HG03108 (cell line): ENCODE results near the gene CARMIL1.

Experiments
- ATAC-seq: cut with Tn5 transposase; IDR thresholded peaks from one replicate; pipeline ENCODE4 v1.9.1; 2021; ENCODE audit warnings: moderate library complexity; ENCODE audit not compliant: unreplicated experiment

The CARMIL1 gene

GRCh38 chr6:25275436-25275835 is 3.7 kb upstream of the CARMIL1 start:
- ATAC-seq: no peak

DNA sequence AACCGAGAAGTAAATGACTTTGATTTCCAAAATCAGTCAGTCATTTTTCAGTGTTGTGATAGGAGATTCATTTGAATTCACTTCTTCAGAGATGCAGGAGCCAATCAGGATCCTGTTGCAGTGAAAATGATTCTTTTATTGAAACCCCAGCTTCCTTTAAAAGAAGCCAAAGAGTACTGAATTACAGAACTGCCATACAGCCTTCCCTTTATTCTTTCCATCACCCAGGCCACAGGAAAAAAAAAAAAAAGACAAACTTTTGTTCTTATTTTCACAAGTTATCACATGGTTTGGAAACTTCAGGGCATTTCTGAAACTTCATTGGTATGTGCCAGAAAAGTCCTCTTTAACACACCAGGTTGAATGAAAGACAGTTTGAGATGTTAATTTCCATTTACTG is 1.8 kb upstream of the CARMIL1 start:
- ATAC-seq: no peak

- ATAC-seq: no peak
Measured at GRCh38 chr6:25277857-25278256, 1.3 kb upstream of the CARMIL1 start.

DNA sequence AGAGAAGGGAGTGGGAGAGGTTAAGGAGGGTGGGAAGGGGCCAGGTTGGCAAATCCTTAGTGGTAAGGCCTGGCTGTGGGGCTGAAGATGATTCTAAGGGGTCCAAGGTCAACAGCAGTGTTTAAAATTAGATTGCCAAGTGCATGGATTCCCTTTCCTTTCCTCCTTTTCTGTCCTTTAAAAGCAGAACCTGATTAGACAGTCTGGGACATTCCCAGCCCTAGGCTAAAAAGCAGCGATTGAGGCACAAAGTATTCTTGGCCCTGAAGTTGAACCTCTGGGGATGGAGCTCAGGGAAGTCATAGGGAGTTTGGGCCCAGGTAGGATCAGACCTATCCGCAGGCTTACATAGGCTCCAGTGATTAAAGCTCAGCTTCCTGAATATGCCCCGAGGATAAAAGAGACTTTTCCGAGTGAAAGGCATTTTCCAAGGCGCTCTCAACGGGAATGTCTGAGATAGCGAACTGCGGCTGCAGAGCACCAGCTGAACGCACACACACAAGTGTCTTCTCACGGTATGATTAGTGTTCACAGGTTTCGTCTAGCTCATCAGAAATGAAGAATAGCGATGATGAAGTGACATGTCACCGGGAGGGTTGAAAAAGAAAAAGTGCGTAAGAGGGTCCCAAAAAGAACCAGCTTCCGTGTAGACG is 787 bp upstream of the CARMIL1 start:
- peak; percentile 5 for ATAC-seq

- no peak for ATAC-seq
Measured at GRCh38 chr6:25279748-25280343, 672 bp downstream of the CARMIL1 start.

GRCh38 chr6:25280344-25281074 is 1.3 kb downstream of the CARMIL1 start:
- no peak for ATAC-seq

- no peak for ATAC-seq
Measured at GRCh38 chr6:25286891-25287290, 7.7 kb downstream of the CARMIL1 start.

DNA sequence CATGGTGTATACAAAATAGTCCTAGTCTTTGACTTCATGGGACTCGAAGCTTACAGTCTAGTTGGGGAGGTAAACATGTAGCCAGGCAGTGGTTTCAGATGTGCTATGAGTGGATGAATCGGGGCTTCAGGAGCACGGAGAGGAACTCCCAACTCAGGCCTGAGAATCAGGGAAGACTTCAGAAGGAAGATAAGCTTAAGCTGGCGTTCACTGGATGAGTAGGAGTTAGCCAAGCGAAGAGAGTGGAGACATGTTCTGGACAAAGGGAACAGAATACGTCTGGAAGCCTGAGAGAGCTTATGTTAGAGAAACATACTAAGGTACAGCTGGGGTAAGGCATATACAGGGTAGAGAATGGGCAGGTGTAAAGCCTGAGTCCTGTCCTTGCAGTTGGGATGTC is 8.8 kb downstream of the CARMIL1 start:
- ATAC-seq: no peak

DNA sequence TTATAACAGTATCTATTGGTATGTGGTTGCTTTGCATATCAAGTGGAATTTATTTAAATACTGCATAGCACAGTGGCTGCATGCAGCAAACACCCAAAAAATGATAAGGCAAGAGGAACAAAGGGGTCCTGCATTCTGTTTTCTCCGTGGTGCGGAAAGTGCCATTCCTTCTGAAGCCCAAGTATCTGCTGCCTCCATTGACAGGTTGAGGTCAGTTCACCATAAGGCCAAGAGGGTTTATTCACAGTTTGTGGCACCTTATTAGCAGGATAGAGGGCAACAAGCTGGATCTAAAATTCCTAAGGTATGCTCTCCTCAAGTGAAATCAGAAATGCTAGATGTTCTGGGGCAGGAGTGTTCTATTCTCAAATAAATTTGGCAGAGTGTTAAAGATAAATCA is 9.3 kb downstream of the CARMIL1 start:
- no peak for ATAC-seq

DNA sequence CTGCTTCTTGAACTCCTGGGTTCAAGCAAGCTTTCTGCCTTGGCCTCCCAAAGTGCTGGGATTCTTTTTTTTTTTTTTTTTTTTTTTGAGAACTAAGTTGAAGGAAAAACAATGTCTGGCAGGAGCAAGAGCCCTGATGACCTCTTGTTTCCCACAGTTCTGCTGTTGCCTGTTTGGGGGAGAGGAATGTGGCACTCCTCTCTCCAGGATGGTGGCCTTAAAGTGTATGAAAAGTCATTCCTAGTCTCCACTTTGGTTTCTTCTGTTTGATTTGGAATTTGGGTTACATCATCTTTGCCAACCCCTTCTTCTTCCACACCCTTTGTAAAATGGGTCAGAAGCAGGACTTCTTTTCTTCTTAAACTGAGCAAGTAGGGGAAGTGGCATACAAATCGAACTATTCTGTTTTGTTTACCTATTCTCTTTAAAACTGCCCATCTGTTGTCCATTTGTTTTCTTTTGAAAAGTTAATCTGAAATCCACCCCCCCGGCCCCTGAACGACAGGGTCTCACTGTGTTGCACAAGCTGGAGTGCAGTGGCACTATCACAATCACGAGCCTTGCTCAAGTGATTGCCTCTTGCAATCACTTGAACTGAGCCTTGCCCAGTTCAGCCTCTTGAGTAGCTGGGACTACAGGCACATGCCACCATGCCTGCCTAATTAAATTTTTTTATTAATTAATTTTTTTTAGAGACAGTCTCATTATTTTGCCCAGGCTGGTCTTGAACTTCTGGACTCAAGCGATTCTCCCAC is 11.3 kb downstream of the CARMIL1 start:
- no peak for ATAC-seq

DNA sequence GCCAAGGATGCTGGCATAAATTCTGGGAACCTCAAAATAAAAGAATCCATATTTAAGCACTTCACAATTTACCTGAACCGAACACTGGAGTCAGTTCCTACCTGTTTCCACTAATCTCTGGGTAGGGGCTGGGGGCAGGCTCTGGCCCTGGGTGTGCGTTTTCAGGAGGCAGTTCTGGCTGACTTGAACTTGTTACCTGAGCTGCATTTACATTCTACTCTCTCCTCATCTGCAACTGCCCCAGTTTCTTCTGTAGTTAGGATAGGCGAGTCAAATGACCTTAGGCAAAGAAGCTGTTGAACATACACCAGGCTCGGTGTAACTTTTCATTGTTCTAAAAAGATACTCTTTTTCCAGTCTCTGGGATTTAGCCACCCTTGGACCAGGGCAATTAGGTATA is 13.2 kb downstream of the CARMIL1 start:
- no peak for ATAC-seq

- no peak for ATAC-seq
Measured at GRCh38 chr6:25295651-25296050, 16.5 kb downstream of the CARMIL1 start.

- no peak for ATAC-seq
Measured at GRCh38 chr6:25296217-25296905, 17.2 kb downstream of the CARMIL1 start.

GRCh38 chr6:25297039-25297441 is 17.9 kb downstream of the CARMIL1 start:
- ATAC-seq: no peak

- peak; percentile 12 for ATAC-seq
Measured at GRCh38 chr6:25297823-25298522, 18.8 kb downstream of the CARMIL1 start.

- peak; percentile 39 for ATAC-seq
Measured at GRCh38 chr6:25298523-25298865, 19.3 kb downstream of the CARMIL1 start.

- peak; percentile 45 for ATAC-seq
Measured at GRCh38 chr6:25301362-25301761, 22.2 kb downstream of the CARMIL1 start.

- ATAC-seq: no peak
Measured at GRCh38 chr6:25302151-25302550, 23.0 kb downstream of the CARMIL1 start.

DNA sequence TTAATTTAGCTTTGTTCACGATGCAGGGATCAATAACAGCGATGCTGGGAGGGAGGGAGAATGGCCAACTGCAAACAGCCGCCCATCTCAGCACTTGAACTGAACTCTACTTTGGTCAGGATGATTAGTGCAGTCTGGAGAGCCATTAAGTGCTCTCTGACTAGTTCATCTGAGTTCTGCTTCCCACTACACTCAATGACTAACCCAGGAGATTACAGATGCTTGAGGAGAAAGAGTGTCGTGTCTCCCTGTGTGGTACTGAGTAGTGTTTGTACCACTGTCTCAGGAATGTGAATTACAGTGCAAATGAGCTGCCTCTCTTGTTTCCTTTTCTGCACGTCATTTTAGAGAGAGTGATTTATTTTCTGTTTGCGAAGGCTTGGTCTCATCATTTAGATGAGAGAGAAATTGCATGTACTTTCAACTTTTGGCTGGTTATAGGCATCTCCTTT is 23.5 kb downstream of the CARMIL1 start:
- no peak for ATAC-seq

GRCh38 chr6:25303254-25303653 is 24.1 kb downstream of the CARMIL1 start:
- ATAC-seq: no peak
